ENCODE measurements around the gene KRTAP10-2. TPM values are rescaled to one million over a fixed set of nuclear protein-coding genes. Genes with fewer than 3 reads are reported as not detected.

KRTAP10-2 gene
- total RNA-seq, 4 donors from 2014 or later, result 9.3 TPM; not detected in 3

GRCh38 chr21:44502171-44502958 lies 48.9 kb downstream of the KRTAP10-2 start:
- 84 to 88% methylated on average over 27 of the region's 27 CpGs for WGBS, 2 donors
- H3K4me3 ChIP-seq (ENCODE audit: low read depth, poor library complexity, severe bottlenecking), result no peak overlapping the region
- TF ChIP-seq CTCF (IDR thresholded peaks at IDR 0.05) (no peak), POLR2A (IDR thresholded peaks at IDR 0.05) (no peak)
- intact Hi-C loops (cut with DNase I; ENCODE audit: low total_unique reads), result no loop called here
- no peak for DNase-seq (ENCODE audit: low spot score in 2 of 2)

Other genes with a start within 250 kb of the KRTAP10-2 start
- 10 to 100 TPM; 21.3 to 40.1 (median 25.2) TPM for gene CFAP410, start 212.1 kb downstream of the KRTAP10-2 start, total RNA-seq
- 1 to 10 TPM; 1.9 to 9.4 (median 2.2) TPM for gene TRPM2, start 197.9 kb downstream of the KRTAP10-2 start, total RNA-seq
- 1 to 10 TPM; 2.9 to 5.8 (median 3.2) TPM for gene LRRC3, start 96.0 kb downstream of the KRTAP10-2 start, total RNA-seq
- gene KRTAP10-1, start 11.3 kb downstream of the KRTAP10-2 start, total RNA-seq, result 1 to 10 TPM in 1 of 4 donors, not detected in 3; 3.0 TPM
- gene KRTAP10-3, start 7.3 kb upstream of the KRTAP10-2 start, total RNA-seq, result 1 to 10 TPM in 1 of 4 donors, not detected in 3; 4.8 TPM
- gene KRTAP10-4, start 22.2 kb upstream of the KRTAP10-2 start, total RNA-seq, result 1 to 10 TPM in 1 of 4 donors, not detected in 3; 6.3 TPM
- 1 to 10 TPM in 1 of 4 donors, not detected in 3; 6.1 TPM for gene KRTAP10-5, start 29.1 kb upstream of the KRTAP10-2 start, total RNA-seq
- 1 to 10 TPM in 1 of 4 donors, not detected in 3; 1.3 TPM for gene KRTAP10-6, start 41.0 kb upstream of the KRTAP10-2 start, total RNA-seq
- 10 to 100 TPM in 1 of 4 donors, 1 to 10 TPM in 1, not detected in 2; 2.4 to 11.0 TPM for gene KRTAP10-7, start 49.1 kb upstream of the KRTAP10-2 start, total RNA-seq
- gene KRTAP10-8, start 60.6 kb upstream of the KRTAP10-2 start, total RNA-seq, result 1 to 10 TPM in 1 of 4 donors, not detected in 3; 4.6 TPM
- gene KRTAP10-9, start 75.6 kb upstream of the KRTAP10-2 start, total RNA-seq, result 1 to 10 TPM in 1 of 4 donors, not detected in 3; 4.7 TPM
- 1 to 10 TPM in 1 of 4 donors, not detected in 3; 5.3 TPM for gene KRTAP10-10, start 85.9 kb upstream of the KRTAP10-2 start, total RNA-seq
- gene KRTAP10-11, start 94.9 kb upstream of the KRTAP10-2 start, total RNA-seq, result 1 to 10 TPM in 1 of 4 donors, not detected in 3; 6.5 TPM
- not detected for gene KRTAP12-4, start 103.2 kb upstream of the KRTAP10-2 start, total RNA-seq
- 10 to 100 TPM in 1 of 4 donors, not detected in 3; 13.2 TPM for gene KRTAP12-3, start 106.4 kb upstream of the KRTAP10-2 start, total RNA-seq
- 10 to 100 TPM in 1 of 4 donors, not detected in 3; 17.5 TPM for gene KRTAP12-2, start 115.4 kb upstream of the KRTAP10-2 start, total RNA-seq
- gene KRTAP12-1, start 130.7 kb upstream of the KRTAP10-2 start, total RNA-seq, result 10 to 100 TPM in 1 of 4 donors, not detected in 3; 12.3 TPM
- gene KRTAP10-12, start 145.7 kb upstream of the KRTAP10-2 start, total RNA-seq, result 1 to 10 TPM in 1 of 4 donors, not detected in 3; 2.1 TPM
- gene TSPEAR, start 160.1 kb upstream of the KRTAP10-2 start, total RNA-seq, result under 1 TPM in 1 of 4 donors, not detected in 3; 0.06 TPM